GM18858 (cell line): ENCODE measurements around the gene CHST14.

Experiments used
- ATAC-seq: cut with Tn5 transposase; IDR thresholded peaks from one replicate; pipeline ENCODE4 v1.9.1; 2021; ENCODE audit not compliant: unreplicated experiment

CHST14 gene

DNA sequence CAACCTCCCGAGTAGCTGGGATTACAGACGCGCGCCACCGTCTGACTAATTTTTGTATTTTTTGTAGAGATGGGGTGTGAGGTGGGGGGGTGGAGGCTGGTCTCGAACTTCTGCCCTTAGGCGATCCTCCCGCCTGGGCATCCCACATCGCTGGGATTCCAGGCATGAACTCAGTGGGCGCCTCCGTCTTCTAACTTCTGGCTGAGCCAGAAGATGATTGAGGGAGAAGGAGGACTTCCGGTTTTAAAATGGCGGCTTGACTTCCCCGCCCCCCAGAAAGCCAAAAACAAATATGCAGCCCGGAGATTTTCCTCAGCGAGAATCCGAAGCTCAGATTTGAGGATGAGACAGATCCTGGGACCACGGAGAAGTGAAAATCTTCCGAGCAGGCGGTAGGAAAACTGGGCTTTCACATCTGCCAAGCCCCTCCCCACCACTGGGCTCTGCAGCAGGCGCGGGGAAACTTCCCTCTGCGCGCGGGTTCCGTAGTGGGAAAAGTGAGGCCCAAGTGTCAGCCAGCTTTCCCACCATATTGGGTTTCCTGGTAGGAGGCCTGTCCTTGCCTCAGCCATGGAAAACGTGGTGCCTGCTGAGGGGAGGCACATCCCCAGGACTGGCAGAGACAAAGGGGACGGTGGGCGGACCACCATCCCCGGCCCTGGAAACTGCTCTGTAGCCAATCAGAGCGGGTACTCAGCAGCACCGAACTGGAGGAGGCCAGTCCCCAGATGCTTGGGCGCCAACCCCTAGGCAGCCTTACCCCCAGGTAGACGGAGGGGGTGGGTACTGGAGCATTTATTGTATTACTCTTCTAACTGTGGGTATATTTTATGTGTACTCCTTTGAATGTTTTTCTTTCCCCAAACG is 17.3 kb downstream of the CHST14 start:
- no peak for ATAC-seq

DNA sequence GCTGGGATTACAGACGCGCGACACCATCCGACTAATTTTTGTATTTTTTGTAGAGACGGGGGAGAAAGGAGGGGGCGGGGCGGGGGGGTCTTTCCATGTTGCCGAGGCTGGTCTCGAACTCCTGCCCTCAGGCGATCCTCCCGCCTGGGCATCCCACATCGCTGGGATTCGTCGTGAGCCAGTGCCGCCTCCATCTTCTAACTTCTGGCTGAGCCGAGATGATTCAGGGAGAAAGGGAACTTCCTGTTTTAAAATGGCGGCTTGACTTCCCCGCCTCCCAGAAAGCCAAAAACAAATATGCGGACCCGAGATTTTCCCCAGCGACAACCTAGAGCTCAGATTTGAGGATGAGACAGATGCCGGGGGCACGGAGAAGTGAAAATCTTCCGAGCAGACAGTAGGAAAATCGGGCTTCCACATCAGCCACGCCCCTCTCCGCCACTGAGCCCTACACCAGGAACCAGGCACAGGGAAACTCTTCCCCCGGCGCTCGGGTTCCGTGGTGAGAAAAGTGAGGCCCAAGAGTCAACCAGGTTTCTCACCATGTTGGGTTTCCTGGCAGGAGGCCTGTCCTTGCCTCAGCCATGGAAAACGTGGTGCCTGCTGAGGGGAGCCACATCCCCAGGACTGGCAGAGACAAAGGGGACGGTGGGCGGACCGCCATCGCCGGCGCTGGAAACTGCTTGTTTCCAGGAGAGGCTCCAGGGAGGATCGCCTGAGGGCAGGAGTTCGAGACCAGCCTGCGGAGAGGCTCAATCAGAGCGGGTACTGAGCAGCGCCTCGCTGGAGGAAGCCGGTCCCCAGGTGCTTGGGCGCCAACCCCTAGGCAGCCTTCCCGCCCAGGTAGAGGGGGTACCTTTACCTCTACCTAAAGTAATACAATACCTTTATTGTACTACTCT is 18.7 kb downstream of the CHST14 start:
- no peak for ATAC-seq

DNA sequence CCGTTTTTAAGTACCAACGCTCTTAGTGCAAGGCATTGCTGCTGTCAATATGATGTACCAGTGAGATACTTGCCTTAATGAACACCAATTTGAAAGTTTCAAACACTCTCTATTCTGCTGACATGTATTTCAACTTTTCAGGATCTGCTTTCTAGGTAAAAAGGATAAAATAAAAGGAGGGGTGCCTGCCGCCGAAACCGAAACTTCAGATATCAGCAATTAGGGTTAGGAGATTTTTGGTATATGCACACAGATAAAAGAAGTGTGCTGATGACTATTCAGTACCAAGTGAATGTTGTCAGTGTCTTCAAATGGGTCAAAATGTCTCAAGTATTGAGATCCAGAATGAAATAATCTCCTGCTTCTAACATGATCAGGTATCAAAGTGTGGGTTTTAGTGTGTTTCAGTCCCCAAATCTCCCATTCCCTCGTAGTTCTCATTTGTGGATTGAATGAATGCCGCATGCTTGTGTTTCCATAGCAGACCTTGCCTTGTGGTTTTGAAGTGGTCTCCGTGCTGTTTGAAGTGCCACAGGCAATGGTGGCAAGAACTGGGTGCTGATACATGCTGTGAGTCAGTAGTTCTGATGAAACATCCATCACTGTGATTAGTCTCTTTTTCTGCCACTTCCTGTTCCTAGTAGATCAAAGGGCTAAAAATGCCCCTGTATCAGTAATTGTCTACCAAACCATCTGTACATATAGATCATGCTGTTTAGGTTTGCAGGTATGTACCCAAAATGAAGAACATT is 22.5 kb downstream of the CHST14 start:
- ATAC-seq: no peak

DNA sequence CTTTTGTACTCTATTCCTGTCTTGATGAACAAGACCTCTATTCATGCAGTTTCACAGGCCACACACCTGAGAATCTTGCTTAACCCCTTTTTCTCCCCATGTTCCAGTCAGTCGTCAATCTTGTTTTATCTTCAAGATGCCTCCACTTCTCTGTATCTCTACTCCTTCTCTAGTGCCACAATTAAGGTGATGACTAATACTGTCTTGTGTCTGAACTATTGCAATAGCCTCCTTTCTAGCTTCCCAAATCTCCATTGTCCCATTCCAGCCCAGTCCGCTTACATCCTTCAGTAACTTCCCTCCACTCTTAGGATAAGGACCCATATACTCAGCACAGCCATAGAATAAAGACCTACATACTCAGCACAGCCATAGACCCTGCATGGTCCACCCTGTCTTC is 24.7 kb downstream of the CHST14 start:
- no peak for ATAC-seq

DNA sequence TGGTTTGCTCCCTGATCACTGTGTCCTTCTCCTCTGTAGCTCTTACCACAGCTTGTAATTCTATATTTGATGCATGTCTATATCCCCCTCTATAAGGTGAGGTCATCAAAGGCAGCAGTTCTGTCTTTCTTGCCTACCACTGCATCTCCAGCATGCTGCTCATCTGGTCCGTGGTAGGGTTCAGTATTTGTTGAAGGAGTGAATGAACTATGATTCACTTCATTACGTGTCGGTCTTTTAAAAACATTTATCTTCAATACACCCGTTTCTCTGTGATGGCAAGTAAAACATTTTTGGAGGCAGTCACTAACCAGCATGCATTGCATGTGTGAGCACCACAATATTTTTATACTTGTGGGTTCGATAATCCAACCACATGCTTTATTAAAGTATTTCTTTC is 27.6 kb downstream of the CHST14 start:
- ATAC-seq: no peak

DNA sequence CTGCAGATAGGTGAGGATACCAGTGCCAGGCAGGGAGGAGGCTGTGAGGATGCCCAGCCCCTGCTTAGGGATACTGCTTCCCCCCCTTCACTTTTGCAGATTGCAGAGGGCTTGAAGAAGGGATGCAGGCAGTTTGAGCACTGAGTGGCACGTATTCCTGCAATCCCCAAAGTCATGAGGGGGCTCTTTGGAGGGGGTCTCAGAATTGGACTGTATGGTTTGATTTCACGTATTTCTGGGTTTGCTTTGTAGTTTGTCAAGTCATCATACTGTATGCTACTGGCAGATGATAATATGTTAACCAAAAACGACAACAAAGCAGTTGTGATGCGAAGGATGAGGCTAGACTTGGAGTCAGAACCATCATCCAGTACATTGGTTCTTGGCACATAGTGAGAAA is 28.1 kb downstream of the CHST14 start:
- ATAC-seq: no peak

DNA sequence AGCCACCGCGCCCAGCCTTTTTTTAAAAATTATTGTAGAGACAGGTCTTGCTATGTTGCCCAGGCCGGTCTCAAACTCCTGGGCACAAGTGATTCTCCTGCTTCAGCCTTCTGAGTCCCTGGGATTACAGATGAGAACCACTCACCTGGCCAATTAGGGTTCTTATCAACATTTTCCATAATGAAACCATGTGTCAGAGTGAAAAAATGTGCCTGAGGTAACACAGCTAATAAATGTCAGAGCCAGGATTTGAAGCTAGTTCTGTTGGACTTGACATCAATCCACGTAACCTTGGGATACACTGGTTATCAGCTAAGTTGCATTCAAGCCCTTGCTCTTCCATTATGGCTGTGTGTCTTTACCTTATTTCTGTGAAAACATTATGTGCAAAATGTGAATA is 29.1 kb downstream of the CHST14 start:
- no peak for ATAC-seq

DNA sequence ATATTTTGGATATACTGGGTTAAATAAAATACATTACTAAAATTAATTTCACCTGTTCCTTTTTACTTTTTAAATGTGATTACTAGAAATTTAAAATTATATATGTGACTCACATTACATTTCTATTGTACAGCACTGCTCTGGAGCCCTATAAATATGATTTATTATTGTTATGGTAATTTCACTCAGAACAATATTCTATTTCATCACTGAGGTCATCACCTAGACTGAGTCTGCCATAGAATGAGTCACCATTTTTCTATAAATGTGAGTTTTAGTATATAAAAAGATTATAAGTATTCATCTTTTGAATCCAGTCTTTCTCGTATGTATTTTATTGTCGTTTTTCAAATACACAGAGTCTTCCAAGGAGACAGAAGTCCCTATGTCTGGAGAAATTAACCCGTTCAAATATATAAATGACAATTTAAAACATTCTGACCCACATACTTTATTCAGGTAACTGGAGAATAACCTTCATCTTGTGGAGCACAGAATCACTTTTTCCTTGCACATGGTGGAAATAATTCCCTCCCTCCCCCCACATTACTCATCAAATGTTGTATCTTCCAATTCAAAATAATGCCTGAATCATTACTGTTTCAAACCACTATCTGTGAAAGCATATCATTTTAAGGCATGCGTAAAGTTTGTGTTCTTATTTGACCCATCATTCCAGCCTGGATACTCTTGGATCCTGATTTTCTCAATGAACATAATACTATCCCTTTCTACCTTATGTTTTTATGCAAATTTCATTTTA is 30.0 kb downstream of the CHST14 start:
- no peak for ATAC-seq

DNA sequence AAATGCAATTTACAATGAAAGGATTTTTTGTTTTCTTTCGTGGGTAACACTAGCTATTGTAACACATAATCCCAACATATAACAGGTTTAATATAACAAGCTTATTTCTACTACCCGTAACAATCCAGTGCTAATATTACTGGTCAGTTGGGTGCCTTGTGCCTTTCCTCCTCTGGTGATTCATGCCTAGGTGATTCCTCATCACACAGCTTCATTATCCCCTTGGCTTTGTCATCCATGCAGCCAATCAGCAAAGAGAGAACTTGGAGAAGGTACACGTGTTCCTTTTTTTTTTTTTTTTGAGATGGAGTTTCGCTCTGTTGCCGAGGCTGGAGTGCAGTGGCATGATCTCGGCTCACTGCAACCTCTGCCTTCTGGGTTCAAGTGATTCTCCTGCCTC is 30.7 kb downstream of the CHST14 start:
- ATAC-seq: no peak

DNA sequence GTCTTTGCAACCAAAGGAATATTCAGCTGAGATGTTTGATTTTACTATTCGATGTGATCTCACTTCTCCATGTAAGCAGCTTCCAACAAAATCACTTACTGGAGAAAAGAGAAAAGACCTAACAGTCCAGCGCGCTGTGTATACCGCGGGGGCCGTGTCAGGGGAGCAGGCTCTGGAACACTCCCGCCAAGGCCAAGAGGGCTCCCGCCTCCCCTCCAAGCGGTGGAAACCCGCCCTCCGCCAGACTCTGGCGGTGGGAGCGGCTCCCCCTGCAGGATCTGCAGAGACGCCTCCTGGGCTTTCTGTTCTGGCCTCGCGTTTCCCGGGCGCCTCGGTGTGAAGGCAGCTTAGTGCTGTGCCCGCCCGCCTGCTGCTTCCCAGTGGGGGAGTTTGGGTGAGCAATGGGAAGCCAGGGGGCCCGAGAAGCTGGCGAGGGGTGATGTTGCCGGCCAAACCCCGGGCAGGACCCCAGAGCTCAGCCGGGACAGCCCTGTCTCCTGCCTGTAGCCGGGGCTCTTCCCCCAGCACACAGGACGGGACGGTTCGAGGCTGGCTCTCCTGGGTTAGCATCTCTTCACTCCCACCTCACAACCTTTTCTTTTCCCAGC is 36.3 kb downstream of the CHST14 start:
- no peak for ATAC-seq

DNA sequence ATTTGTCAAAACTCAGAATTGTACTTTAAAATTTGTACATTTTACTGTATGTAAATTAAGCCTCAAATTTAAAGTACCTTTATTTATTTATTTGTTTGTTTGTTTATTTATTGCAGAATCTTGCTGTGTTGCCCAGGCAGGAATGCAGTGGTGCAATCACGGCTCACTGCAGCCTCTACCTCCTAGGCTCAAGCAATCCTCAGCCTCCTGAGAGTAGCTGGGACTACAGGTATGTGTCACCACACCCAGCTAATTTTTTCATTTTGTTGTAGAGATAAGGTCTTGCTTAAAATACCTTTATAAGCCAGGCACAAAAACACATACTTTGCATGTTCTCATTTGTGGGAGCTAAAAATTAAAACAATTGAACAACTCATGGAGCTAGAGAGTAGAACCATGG is 37.4 kb downstream of the CHST14 start:
- no peak for ATAC-seq

DNA sequence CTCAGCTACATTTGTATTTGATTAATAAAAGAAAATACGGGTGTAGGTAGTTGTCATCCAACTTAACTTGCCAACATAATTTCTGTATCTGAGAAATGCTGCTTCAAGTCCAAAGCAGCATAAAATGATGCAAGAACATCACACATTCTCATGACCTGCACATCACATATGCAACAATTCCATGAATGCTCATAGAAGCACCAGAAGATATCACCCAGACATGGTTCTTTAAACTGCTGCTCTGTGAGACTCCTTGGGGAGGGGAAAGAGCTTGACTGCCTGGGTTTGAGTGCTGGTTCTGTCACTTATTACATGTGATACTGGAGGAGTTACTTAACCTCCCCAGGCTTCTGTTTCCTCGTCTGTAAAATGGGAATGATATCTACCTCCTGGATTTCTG is 39.4 kb downstream of the CHST14 start:
- ATAC-seq: no peak

DNA sequence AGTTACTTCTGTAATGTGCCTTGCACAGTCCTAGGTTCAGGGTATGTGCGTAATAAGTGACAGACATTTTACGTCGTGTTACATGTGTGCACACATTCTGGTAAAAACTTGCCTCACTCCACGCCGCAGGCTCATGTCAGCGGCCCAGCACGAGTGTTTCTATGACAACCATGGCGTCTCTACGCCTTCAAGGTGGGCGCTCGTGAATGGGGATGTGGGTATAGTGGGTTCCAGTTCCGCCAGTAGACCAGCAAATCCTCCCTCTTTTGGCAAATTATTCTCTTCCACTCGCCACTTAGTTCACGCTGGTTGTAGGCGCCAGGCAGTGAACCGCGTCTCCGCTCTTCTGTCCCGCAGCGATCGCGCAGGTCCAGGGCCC is 40.3 kb downstream of the CHST14 start:
- ATAC-seq: no peak

DNA sequence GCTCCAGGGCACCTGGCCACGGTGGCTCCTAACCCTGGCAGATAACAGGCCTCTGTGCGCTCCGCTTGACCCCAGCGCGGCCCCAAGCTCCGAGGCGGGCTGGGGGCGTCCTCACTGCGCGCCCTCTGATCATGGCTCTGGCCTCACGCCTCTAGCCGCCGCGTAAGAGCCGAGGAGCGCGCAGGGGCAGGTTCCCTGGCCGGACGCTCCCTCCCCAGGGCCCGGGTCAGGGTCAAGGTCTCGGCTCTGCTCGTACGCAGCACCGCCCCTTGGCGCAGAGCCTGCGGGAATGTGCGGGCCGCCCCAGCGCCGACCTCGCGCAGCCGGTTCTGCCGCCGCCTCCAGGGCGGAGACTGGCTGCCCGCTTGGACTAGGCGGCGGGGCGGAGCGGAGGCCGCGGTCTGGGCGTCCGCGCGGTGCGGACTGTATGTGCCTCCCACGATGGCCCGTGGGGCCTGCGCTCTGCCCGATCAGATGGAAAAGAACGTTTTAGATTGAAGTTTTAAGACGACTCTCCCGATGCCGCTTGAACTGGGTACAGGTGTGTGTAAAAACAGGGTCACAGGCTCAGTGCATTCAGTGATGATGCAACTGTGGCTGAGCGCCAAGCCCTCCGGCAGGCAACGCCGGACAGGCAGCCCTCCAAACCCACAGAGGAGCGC is 40.8 kb downstream of the CHST14 start:
- ATAC-seq: no peak

DNA sequence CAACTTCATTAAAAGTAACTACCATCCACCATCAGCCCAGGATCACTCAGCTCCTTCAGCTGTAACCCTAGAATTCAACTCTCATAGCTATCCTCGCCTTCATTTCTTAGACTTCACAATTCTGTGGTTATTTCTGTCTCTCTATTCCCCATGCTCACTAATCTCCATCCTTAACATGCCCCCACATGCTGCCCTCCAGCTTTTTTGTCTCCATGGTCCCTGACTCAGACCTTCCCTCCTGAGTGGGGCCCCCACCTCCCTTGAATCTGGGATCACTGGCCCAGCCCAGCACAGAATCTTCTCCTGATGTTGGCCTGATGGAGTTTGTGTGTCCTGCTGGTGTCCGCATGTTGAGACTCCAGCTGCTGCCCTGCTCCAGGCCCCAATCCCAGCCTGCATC is 41.7 kb downstream of the CHST14 start:
- ATAC-seq: no peak

DNA sequence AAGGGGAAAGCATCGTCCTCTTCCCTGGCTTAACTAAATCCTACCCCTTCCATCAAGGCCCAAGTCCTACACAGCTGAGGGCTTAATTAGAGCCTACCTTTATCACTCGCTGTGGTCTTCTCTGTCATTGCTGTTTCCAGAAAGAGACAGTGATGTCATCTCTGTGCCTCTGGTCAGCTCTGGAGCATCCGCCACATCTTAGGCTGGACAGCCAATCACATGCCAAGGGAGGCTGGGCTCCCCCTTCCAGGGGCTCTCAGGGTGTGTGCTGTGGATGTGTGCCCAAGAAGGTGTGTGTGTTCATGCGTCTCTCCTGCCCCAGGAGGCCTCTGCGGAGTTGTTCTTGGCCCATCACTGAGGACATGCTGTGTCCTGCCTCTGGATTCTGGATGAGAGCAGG is 42.8 kb downstream of the CHST14 start:
- no peak for ATAC-seq

DNA sequence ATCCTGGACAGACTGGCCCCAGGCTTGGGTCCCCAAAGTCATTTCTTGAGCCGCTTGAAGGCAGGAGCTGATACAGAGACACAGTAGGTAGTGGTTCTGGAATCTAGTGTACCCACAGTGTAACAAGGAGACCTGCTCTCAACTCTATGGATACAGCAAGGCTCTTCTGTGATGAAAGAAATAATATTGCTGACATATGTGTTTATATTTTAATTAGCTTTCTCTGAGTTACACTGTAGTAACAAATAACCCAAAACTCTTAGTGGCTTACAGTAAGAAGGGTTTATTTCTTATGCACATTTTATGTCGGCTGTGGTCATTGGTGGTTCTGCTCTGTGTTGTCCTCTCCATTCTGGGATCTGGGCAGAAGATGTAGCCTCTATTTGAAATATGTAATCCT is 45.5 kb downstream of the CHST14 start:
- ATAC-seq: no peak
